GM19438 (cell line): ENCODE data around the gene PISD.
"Not testable (repeated sequence)": the region's sequence is repeated elsewhere in the genome, so short reads cannot be mapped to it uniquely, and the experiment has no call there.

Experiments
- ATAC-seq: cut with Tn5 transposase; IDR thresholded peaks from one replicate; pipeline ENCODE4 v1.9.1; 2021; ENCODE audit warnings: low read depth; ENCODE audit not compliant: unreplicated experiment

The PISD gene

DNA sequence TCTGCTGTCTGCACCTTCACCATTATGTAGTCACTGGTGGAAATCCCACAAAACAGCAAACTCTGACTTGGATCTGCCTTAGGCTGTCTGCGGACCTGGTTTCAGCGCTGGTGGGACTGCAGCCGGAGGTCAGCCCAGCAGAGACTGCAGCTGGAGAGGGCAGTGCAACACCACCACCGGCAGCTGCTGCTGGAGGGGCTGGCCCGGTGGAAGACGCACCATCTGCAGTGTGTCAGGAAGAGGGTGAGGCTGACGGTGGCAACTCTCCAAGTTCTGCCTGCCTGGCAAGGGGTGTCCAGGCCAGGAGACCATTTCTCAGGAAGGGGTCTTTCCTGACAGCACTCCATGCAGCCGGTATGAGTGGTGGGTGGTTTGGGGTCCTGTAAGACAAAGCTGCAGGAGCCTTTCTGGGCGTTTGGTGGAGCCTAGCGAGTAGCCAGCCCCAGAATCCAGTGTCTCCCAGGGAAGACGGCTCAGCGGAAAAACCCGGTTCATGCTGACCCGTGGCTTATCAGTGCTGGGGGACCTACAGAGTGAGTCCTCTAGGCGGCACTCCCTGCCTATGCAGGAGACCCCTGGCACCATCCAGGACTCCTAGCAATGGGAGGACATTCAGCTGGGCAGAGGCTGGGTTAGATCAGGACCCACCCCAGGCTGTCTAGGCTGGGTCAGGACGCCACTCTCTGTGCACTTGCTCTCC, 50.8 kb downstream of the PISD start:
- no peak for ATAC-seq

DNA sequence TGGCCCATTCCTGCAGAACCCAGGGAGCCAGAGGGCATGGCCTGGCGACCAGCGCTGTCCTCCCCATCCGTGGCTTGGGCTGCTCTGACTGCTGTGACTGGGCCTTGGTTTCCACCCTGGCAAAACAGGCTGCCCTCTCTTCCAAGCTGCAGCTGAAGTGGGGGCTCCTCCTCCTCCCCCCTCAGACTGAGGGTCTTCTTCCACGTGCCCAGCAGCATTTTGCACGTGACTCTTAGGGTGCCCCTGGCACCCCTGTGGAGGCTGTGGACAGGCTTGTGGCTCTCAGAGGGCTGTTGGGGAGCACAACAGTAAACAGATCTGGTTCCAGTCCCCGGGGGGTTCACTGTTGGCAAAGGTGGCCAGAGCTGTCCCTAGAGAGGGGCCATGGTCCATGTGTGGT, 51.4 kb downstream of the PISD start:
- ATAC-seq, result no peak

DNA sequence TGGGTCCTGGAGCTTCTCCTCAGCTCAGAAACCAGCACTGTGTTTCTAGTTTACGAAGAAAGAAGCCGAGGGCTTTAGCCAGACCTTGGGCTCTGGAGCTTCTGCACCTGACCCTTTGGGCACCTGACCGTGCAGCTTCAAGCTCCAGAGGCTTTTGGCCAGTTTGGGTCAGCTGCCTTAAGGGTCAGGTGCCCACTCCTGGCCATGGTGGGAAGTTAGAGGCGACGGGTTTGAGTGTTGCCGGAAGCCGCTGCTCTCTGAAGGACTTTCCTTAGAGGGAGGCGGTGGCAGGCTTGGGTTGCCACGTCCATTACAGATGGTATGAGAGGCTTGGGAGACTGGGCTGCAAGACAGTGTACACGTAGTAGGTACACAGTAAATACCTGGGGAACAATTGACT, 52.3 kb downstream of the PISD start:
- no peak for ATAC-seq

DNA sequence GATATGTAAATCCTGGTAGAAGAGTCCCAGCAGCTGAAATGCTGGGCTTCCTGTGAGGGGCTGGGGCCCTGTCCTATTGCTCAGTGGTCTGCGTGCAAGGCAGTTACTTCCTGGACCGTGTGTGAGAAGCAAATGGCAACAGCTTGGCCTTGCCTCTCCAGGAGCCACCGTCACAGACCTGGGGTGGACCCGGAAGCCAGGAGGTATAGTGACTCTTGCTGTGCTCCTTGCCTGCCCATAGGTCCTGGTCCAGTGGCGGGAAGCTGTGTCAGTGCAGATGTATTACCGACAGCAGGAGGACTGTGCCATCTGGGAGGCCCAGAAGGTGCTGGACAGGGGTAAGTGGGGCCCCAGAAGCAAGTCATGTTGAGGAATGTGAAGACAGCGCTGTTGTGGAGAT, 54.3 kb downstream of the PISD start:
- ATAC-seq, result no peak

DNA sequence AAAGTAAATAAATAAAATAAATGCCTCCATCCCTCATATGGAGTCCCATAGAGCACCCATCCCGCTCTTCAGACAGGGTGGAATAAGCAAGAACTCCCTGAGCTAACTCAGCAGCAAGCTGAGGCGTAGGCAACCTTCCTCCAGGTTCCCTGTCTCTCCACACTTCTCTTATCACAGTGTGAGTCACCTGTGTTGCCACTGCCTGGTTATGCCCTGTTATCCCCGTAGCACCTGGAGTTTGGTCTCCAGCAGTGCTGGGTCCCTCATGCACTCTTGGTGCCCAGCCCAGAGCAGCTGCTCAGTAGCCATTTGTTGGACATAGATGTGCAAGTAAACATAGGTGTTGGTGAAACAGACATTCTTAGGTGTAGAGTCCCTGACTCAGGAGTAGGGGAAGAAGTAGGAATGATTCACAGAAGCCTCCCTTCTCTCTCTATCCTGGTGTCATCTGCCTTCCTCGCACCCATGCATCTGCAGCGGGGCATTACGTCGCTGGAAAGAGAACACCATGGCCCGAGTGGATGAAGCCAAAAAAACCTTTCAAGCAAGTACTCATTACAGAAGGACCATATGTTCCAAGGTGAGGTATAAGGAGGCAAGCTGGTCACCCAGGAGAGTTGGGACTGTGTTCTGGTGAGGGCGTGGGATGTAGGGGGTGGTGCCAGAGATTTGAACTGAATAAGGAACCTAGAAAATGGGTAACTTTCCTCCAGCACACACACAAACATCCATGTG, 56.0 kb downstream of the PISD start:
- no peak for ATAC-seq

DNA sequence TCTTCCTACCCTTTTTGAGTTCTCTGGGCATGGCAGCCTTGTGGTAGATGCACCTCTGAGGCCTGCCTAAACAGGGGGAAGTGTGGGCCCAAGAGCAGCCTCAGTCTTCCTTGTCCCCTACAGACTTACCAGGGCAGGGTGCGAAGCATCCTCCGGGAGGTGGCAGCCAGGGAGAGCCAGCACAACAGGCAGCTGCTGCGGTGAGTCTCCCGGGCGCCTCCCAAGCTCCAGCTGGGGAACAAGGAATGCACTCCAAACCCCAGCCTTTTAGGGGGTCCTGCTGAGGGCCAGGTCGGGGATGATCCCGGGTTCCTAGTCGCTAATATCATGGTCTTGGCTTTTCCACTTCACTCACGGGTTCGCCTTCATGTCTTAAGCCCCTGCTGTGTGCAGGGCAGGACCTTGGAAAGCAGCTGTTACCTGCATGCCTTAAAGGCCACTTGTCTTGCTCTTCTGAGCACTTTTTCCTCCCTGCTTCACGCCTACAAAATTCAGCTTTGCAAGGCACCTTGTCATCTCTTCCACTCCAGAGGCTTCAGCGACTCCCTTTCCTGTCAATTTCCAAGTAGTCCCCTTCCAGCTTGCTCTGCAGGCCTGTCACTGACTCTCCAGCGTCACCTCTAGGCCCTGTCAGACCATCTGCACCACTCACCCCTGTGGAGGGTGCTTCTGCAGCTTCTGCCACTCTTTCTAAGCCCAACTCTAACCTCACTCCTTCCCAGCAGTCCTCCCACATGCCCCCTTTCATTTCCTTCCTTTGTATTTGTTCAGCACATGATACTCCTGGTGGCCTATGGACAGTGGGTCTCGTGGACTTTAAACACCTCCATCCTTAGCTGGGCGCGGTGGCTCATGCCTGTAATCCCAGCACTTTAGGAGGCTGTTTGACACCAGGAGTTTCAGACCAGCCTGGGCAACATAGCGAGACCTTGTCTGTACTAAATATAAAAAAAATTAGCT, 57.0 kb downstream of the PISD start:
- ATAC-seq, result no peak

DNA sequence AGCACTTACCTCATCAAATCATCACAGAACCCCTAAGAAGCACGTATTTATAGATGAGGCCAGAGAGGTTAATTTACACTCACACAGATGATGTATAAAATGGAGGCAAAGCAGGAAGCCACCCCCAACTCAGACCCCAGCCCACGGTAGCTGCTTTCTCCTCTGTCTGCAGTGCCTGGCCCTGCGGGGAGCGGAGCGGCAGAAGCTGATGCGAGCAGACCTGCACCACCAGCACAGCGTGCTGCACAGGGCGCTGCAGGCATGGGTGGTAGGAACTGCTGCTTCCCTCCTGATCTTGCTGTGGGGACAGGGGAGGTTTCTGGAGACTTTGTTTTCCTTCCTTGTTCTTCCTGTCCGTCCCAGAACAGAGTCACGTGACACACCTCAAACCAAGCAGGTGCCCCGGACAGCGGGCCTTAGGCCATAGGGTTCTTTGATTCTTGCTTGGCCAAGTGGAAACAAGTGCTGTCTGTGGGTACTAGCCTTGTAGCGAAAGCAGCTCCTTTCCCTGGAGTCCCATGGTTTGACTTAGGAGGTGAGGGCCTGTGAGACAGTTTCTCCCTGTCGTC, 57.8 kb downstream of the PISD start:
- no peak for ATAC-seq

DNA sequence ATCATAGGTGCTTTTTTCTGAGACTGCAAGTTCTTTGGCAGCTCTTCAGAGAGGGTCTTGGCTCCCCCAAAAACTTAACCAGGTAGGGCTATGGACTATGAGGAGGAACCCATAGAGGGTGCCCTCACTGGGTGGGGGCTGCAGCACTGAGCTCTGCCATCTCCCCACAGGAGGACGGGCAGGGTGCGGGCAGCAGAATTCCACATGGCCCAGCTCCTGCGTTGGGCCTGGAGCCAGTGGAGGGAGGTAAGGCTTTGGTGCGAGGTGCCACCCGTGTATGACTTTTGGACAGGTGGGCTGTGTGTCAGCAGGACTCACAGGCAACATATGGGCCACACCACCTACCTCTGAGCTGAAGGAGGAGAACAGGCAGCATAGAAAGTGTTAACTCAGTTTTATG, 58.4 kb downstream of the PISD start:
- ATAC-seq, result no peak

DNA sequence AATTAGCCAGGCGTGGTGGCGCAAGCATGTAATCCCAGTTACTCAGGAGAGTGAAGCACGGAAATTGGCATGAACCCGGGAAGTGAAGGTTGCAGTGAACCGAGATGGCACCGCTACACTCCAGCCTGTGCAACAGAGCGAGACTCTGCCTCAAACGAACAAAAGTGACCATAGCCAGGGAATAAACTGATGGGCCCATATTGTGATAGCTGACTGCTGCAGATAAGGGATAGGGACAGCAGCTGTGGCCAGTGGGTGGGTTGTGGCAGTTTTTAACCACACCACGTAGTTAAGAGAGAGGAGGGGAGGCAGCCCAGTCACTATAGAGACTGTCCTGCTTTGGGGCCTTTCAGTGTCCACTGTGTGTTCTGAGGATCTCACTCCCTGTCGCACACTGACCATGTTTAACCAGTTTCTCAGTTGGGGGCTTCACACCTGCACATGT, 58.9 kb downstream of the PISD start:
- ATAC-seq, result no peak

DNA sequence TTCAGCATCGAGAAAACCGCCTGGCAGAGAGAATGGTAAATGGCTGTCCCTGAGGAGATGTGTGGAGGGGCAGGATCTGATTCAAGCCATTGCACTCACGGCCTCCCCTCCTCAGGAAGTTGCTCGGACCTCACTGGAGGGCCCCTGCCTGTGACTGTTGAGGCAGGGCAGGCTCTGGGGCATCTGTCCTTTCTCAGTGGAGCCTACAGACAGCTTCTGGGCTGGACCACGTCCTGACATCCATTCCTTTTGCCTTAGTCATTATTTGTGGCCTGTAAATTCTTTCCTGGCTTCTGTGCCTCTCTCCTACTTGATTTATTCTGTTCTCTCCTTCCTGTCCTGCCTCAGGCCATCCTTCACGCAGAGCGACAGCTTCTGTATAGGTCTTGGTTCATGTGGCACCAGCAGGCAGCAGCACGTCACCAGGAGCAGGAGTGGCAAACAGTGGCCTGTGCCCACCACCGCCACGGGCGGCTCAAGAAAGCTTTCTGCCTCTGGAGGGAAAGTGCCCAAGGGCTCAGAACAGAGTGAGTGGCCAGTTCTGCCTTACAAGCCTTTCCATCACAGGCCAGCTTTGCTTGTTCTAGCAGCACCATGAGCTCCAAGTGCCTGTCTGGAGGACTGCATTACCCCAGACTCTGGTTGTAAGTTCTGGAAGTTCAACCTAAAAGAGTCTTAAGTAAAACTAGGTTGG, 59.6 kb downstream of the PISD start:
- no peak for ATAC-seq

DNA sequence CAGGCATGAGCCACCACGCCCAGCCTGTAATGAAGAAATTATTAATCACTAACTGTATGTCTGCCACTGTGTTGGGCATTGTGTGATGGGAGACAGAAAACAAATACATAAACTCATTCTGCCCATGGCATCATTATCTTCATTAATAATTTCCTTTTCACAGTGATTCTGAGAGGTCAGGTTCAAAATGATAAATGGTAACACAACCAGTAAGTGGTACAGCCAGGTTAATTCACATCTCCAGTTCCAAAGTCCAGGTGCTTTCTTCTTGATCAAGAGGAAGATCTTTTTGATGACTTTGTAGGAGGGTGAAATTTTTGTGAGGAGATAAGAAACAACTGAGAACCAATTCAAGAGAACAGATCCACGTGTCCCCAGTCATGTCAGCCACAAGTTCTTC, 66.7 kb downstream of the PISD start:
- ATAC-seq, result no peak

DNA sequence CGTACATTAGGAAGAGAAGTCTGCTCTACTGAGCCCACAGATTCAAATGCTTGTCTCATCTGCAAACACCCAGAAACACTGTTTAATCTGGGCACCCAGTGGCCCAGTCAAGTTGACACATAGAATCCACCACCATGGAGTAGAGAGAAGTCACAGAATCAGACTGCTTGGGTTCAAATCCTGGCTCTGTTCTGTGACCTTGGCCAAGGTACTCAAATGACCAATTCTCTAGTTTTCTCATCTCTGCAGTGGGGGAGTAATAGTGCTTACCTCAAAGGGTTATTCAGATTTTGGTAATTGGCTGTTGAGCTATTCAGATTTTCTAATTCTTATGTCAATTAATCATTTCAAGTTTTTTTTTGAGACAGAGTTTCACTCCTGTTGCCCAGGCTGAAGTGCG, 71.9 kb downstream of the PISD start:
- ATAC-seq, result not testable (repeated sequence)

DNA sequence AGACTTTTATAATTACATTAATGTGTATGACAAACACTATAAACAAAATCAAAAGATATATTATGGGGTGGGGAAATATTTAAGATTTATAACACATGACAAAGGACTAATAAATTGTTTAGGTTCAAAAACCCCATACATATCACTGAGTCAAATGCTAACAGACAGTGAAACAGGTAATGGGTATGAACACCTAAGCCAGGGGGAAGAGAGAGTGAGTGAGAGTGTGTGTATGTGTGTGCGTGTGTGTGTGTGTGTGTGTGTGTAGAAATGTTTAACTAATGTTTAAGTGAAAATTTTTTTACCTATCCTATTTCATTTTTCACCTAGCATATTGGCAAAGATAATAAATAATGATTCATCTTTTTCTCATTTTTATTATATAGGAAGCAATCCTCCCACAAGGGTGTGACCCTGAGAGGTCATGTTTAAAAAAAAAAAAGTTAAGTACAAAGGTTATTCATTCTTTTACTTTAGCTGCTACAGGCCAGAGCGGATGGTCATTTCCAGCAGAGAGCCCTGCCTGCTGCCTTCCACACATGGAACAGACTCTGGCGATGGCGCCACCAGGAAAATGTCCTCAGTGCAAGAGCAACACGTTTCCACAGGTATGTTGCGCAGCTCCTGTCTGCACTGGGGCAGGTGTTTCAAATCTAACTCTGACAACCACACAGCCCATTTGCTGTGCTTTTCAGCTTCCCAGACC, 72.9 kb downstream of the PISD start:
- ATAC-seq, result no peak

DNA sequence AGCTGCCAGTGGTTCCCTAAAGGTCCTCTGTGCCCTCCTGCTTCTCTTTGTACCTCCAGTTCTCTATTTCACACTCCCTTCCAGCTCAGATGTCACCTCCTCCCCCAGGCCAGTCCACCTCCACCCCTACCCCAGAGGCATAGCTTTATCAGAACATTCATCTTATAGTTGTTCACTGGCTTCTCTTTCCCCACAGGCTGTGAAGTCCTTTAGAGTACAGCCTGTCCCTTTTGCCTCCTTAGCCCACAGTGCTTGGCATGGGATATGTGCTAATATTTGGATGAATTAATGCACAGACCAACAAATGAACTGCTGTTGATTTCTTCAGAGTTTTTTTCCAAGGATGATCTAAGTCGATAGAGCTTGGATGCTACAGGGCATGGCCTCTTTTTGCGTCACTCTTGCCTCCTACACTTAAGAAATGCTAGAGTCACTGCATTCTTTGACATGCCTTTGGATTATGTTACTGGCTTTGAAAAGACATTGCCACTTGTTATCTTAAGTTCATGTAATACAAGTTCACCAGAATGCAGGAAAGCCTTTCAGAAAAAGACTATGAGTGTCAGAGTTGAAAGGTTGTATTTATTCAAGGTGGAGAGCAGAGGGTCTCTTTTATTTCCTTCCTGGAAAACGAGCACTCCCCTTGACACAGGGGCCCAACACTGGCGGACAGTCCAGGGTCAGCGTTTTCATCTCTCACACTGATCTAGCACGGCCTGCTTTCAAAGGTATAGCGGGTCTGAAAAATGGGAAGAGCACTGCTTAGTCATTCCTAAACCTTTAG, 75.7 kb downstream of the PISD start:
- ATAC-seq, result no peak

DNA sequence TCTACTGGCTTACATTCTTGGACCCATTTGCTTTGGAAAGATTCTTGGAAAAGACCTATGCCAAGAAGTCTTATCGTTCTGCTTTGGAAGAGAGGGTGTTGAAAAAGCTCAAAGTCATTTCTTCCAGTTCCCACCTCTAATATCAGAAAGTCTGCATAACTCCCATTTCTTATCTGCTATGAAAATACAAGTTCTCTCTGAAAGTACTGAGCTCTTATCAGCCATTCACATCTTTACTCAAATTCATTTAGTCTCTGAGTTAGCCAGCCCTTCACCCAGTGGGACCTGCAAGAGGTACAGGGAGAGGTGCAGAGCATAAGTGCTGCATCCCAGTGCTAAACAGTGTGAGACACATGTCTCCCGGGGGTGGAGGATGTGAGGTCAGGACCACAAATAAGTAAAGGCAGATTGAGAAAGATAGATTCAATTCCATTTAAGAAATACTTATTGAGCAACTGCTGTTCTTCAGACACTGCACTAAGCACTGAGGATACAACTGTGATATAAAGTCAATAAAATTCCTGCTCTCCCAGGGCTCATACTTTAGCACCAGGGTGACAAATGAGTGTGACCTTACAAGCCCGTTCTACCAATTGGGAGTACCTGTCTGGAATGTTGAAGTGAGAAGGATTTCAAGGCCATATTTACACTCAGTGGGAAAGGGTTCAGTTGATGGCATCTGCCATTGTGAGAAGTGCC, 76.7 kb downstream of the PISD start:
- no peak for ATAC-seq

DNA sequence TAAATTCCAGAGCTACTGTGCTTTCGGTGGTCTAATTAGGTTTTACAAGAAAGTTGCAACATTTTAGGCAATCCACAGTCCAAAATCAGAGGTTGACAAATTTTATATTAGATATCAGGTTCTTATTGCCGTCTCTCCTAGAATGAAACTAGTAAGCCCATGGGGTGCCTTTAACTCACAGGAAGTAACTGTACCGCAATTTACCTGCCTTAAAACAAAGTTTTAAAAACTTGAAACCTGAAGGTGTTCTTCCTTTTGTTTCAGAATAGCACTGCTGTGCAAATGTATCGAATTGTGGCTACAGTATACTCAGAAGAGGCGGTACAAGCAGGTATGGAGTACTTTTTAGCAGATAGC, 77.2 kb downstream of the PISD start:
- no peak for ATAC-seq

DNA sequence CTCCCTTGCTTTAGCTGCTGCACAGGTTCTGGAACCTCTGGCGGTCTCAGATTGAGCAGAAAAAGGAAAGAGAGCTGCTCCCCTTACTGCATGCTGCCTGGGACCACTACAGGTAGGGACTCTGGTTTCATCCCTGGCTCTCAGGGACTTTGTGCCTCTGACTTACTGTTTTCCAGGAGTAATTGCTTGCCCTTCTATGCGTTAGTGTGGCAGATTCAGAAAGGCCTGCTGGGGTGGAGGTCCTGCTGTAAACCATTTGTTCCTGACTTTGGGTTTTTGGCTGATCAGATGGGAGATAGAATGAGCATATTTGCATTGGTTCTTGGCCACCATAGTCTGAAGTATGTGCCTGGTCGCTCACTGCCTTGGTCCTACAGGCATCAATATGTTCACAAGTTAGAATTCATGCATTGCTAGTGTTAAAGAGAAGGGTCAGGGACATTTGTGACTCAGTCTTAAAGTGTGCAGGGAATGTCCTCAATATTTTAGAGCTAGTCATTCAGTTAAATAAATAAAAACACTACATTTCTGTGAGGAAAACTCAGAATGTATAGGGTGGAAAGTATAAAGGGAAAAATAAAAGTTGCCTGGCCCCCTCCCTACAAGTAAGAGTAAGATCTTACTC, 78.0 kb downstream of the PISD start:
- ATAC-seq, result no peak

DNA sequence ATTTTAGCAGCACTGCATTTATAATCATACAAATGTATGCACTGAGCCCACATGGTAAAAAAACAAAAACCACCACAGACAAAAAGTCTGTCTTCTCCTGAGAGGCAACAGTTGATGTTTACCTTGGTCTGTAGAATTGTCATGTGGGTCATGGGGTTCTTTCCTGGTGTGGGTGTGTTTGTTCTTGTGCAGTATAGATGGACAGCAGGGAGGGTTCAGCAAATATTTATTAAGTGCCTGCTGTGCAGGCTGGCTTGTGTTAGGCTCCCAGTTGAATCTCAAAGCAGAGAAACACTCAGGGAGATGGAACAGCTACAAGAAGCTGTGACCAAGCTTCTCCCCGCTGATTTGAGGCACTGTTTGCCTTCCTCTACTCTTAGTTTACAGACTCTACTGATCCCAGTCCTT, 82.2 kb downstream of the PISD start:
- no peak for ATAC-seq
